ENCODE measurements around the gene ORMDL1.

ORMDL1 gene

DNA sequence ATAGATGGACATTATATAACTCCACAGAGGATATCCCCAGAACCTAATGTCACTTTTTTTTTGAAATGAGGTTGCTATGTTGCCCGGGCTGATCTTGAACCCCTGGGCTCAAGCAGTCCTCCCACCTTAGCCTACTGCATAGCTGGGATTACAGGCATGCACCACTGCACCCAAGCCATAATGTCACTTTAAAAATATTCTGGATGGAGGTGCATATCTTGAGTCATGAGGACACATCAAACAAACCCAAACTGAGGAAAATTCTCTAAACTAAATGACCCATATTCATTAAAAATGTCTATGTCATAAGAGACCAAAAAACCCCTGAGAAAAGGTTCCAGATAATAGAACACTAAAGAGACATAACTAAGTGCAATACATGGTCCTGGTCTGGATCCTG, 57.9 kb downstream of the ORMDL1 start:
- H3K27ac ChIP-seq = no peak overlapping the region
- TF ChIP-seq, protein P1, sequence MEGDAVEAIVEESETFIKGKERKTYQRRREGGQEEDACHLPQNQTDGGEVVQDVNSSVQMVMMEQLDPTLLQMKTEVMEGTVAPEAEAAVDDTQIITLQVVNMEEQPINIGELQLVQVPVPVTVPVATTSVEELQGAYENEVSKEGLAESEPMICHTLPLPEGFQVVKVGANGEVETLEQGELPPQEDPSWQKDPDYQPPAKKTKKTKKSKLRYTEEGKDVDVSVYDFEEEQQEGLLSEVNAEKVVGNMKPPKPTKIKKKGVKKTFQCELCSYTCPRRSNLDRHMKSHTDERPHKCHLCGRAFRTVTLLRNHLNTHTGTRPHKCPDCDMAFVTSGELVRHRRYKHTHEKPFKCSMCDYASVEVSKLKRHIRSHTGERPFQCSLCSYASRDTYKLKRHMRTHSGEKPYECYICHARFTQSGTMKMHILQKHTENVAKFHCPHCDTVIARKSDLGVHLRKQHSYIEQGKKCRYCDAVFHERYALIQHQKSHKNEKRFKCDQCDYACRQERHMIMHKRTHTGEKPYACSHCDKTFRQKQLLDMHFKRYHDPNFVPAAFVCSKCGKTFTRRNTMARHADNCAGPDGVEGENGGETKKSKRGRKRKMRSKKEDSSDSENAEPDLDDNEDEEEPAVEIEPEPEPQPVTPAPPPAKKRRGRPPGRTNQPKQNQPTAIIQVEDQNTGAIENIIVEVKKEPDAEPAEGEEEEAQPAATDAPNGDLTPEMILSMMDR (IDR thresholded peaks at IDR 0.05) = no peak
- no peak for TF ChIP-seq ZFX (IDR thresholded peaks at IDR 0.05; ENCODE audit: borderline replicate concordance)

DNA sequence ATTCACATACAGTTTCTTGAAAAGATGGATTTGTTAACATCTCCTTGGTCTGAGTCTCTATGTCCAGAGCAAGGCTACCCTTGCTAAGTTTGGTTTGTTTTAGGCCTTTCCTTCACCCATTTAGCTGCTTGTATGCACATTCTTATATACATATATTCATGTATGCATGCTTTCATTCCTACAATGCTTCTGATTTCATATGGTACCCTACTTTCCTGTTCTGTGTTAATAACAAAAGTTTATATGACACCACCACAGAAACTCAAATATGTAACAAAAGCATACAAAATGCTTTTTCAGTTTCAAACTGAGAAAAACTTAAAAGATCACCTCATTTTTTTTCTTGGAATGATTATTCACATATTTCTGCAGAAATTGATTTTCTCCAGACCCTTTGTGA, 60.9 kb downstream of the ORMDL1 start:
- no peak overlapping the region for H3K27ac ChIP-seq
- no peak for TF ChIP-seq ZFX (IDR thresholded peaks at IDR 0.05; ENCODE audit: borderline replicate concordance)
- TF ChIP-seq, protein P1 (IDR thresholded peaks at IDR 0.05) = no peak

Data from 22Rv1 (cell line).